GM21515 (cell line): ENCODE results near the gene GJB1.
"Not testable (repeated sequence)": the region's sequence is repeated elsewhere in the genome, so short reads cannot be mapped to it uniquely, and the experiment has no call there.

ENCODE experiments used
- ATAC-seq: cut with Tn5 transposase; IDR thresholded peaks from one replicate; pipeline ENCODE4 v1.9.1; 2021; ENCODE audit not compliant: unreplicated experiment

Gene GJB1

DNA sequence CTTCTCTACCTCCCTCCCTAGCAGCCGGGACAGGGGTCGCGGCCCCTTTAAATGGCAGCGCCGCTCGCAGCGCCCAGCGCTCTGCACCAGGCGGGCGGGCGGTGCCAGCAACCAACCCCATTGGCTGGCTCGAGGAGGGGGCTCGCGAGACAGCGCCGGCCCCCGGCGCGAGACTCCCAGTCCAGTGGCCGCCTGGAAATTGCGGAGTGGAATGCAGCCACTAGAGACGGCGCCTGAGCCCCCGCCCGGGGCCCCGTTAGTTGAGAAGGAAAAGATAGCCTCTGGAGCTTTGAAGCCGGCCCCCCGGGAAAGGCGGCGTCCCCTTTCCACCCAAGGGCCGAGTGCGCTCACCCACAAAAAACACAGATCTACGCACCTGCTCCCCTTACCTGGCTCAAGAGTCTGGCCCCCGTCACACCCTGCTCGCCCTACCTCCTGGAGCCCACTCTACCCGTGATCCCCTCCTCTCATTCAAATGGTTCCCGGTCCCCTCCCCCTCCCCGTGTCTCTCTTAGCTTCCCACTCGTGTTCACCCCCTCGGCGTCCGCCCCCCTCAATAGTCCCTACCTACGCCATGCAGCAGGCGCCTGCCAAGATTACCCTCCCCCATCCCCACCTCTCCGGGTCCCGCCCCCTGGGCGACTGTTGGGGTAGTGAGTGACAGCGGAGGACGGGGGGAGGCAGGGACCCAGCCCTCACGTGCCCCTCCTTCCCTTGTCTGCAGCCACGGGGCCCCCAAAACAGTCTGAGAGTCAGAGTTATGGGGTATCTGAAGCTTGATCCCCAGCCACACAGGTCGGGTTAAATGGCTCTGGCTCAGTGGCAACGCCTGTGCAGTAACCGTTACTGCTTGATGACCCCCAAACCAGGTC, 31.3 kb downstream of the GJB1 start, which contains the start of gene ZMYM3:
Gene ZMYM3, minus strand, starts transcription at position 49 of the 872 bp plus-strand sequence. CDS start 885 bp downstream, outside the sequence.
- peak; percentile 69 for ATAC-seq

DNA sequence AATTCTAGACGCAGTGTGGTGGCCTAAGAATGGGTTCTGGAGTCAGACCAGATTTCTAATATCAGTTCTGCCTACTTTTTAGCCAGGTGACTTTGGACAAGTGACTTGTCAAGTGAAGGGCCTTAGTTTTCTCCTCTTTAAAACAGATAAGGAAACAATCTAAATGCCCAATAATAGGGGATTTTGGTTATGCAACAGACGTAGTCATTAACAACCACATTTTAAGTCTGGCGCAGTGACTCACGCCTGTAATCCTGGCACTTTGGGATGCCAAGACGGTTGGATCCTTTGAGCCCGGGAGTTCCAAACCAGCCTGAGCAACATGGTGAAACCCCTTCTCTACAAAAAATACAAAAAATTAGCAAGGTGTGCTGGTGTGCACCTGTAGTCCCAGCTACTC, 33.0 kb downstream of the GJB1 start:
- no peak for ATAC-seq

DNA sequence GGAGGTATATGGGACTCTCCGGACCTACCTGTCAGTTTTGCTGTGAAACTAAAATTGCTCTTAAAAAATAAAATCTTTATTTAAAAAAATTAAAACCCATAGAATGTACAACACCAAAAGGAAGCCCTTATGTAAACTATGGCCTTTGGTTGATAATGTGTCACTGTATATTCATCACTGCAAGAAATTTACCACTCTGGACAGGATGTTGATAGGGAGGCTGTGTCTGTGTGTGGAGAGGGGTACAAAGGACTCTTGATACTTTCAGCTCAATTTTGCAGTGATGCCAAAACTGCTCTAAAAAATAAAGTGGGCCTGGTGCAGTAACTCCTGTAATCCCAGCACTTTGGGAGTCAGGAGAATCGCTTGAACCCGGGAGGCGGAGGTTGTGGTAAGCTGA, 33.8 kb downstream of the GJB1 start:
- no peak for ATAC-seq

DNA sequence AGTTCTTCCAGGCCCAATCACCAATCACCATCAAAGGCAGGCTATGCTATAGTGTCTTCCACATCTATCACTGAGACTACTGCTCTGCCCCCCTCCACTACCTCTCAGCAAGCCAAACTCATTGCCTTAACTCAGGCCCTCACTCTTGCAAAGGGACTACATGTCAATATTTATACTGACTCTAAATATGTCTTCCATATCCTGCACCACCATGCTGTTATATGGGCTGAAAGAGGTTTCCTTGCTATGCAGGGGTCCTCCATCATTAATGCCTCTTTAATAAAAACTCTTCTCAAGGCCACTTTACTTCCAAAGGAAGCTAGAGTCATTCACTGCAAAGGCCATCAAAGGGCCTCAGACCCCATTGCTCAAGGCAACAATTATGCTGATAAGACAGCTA, 45.6 kb downstream of the GJB1 start:
- ATAC-seq = not testable (repeated sequence)

DNA sequence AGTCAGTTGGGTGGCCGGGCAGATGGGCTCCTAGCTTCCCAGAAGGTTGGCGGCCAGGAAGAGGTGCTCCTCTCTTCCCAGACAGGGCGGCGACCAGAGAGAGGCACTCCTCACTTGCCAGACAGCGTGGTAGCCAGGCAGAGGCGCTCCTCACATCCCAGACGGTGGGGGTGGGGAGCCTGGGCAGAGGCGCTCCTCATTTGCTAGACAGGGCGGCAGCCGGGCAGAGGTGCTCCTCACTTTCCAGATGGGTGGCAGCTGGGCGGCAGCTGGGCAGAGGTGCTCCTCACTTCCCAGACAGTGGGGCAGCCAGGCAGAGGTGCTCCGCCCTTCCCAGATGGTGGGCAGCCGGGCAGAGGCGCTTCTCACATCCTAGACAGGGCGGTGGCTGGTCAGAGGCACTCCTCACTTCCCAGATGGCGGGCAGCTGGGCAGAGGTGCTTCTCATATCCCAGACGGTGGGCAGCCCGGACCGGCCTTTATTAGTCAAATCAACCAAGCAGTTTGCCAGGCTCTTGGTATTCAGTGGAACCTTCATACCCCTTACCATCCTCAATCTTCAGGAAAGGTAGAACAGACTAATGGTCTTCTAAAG, 46.9 kb downstream of the GJB1 start:
- no peak for ATAC-seq

DNA sequence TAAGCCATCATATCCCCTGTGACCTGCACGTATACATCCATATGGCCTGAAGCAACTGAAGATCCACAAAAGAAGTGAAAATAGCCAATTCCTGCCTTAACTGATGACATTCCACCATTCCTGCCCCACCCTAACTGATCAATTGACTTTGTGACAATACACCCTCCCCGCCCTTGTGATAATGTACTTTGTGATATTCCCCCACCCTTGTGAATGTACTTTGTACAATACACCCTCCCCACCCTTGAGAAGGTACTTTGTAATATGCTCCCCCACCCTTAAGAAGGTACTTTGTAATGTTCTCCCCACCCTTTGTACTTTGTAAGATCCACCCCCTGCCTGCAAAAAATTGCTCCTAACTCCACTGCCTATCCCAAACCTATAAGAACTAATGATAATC, 49.3 kb downstream of the GJB1 start:
- not testable (repeated sequence) for ATAC-seq
